H9 (cell line): ENCODE data around the gene GNAS. TPM values are rescaled to one million over a fixed set of nuclear protein-coding genes. Genes with fewer than 3 reads are reported as not detected.
A peak's percentile ranks its signal among the peaks of the same experiment; 100 is the strongest.

Experiments
- DNase-seq: peaks from one replicate; pipeline ENCODE4 v3.0.0-alpha.2; 2017
- H2AFZ ChIP-seq: one replicate; pipeline ENCODE4 v1.6.1; 2013; ENCODE audit warnings: mild to moderate bottlenecking, low read length, control low read depth, moderate library complexity
- H2AK5ac ChIP-seq: 2 replicates; pipeline ENCODE4 v1.6.1; 2013; ENCODE audit warnings: low read length, control low read depth, mixed read lengths; ENCODE audit not compliant: insufficient read length
- H2BK120ac ChIP-seq: one replicate; pipeline ENCODE4 v1.6.1; 2013; ENCODE audit warnings: low read depth, mild to moderate bottlenecking, low read length, control low read depth, inconsistent platforms; ENCODE audit not compliant: poor library complexity, severe bottlenecking
- H2BK12ac ChIP-seq: 2 replicates; pipeline ENCODE4 v1.6.1; 2013; ENCODE audit warnings: low read length, control low read depth, mixed read lengths, low read depth; ENCODE audit not compliant: insufficient read length
- H2BK15ac ChIP-seq: 2 replicates; pipeline ENCODE4 v1.6.1; 2013; ENCODE audit warnings: low read depth, low read length, control low read depth
- H2BK20ac ChIP-seq: one replicate; pipeline ENCODE4 v1.6.1; 2013; ENCODE audit warnings: low read depth, mild to moderate bottlenecking, low read length, control low read depth, inconsistent platforms; ENCODE audit not compliant: poor library complexity, severe bottlenecking
- H2BK5ac ChIP-seq: 2 replicates; pipeline ENCODE4 v1.6.1; 2013; ENCODE audit warnings: low read length, control low read depth, mixed read lengths; ENCODE audit not compliant: insufficient read length
- H3K14ac ChIP-seq: 2 replicates; pipeline ENCODE4 v1.6.1; 2013; ENCODE audit warnings: low read length, control low read depth; ENCODE audit not compliant: insufficient read depth
- H3K18ac ChIP-seq: 2 replicates; pipeline ENCODE4 v1.6.1; 2013; ENCODE audit warnings: low read depth, mild to moderate bottlenecking, mixed read lengths, low read length, control low read depth; ENCODE audit not compliant: insufficient read length
- H3K23ac ChIP-seq: 2 replicates; pipeline ENCODE4 v1.6.1; 2013; ENCODE audit warnings: low read length, control low read depth, mixed read lengths, low read depth; ENCODE audit not compliant: insufficient read length
- H3K23me2 ChIP-seq: 2 replicates; pipeline ENCODE4 v1.6.1; 2013; ENCODE audit warnings: low read depth, mild to moderate bottlenecking, mixed read lengths, low read length, control low read depth; ENCODE audit not compliant: insufficient read length, poor library complexity, severe bottlenecking
- H3K27ac ChIP-seq: 2 replicates; pipeline ENCODE4 v1.5.1; 2013; ENCODE audit warnings: low read length, control low read depth, mixed read lengths, low read depth; ENCODE audit not compliant: insufficient read length
- H3K27me3 ChIP-seq: 2 replicates; pipeline ENCODE4 v1.6.1; 2013; ENCODE audit warnings: low read length, control low read depth, inconsistent platforms; ENCODE audit not compliant: insufficient read depth
- H3K4ac ChIP-seq: 2 replicates; pipeline ENCODE4 v1.6.1; 2013; ENCODE audit warnings: low read depth, mild to moderate bottlenecking, control low read depth, inconsistent platforms, low read length, moderate library complexity
- H3K4me1 ChIP-seq: 2 replicates; pipeline ENCODE4 v1.6.1; 2013; ENCODE audit warnings: low read length, control low read depth, inconsistent platforms; ENCODE audit not compliant: insufficient read depth
- H3K4me2 ChIP-seq: 2 replicates; pipeline ENCODE4 v1.6.1; 2013; ENCODE audit warnings: low read length, control low read depth, mixed read lengths; ENCODE audit not compliant: insufficient read length, insufficient read depth
- H3K56ac ChIP-seq: 2 replicates; pipeline ENCODE4 v1.6.1; 2013; ENCODE audit warnings: low read depth, mild to moderate bottlenecking, mixed read lengths, low read length, control low read depth; ENCODE audit not compliant: insufficient read length
- H3K79me1 ChIP-seq: 2 replicates; pipeline ENCODE4 v1.6.1; 2013; ENCODE audit warnings: low read depth, mild to moderate bottlenecking, moderate library complexity, low read length, control low read depth, inconsistent platforms; ENCODE audit not compliant: insufficient read depth, poor library complexity, severe bottlenecking
- H3K79me2 ChIP-seq: 2 replicates; pipeline ENCODE4 v1.6.1; 2013; ENCODE audit warnings: low read length, control low read depth, inconsistent platforms; ENCODE audit not compliant: insufficient read depth
- H3K9ac ChIP-seq: 2 replicates; pipeline ENCODE4 v1.6.1; 2013; ENCODE audit warnings: low read length, control low read depth, mixed read lengths; ENCODE audit not compliant: insufficient read length; ENCODE audit errors: extremely low read depth
- H3K9me3 ChIP-seq: one replicate; pipeline ENCODE4 v1.6.1; 2013; ENCODE audit warnings: low read depth, low read length, inconsistent platforms; ENCODE audit not compliant: control insufficient read depth
- H3T11ph ChIP-seq: one replicate; pipeline ENCODE4 v1.6.1; 2013; ENCODE audit warnings: mild to moderate bottlenecking, low read length, control low read depth, inconsistent platforms
- H4K20me1 ChIP-seq: one replicate; pipeline ENCODE4 v1.6.1; 2013; ENCODE audit not compliant: control insufficient read depth, insufficient read length, insufficient read depth
- H4K5ac ChIP-seq: 2 replicates; pipeline ENCODE4 v1.6.1; 2013; ENCODE audit warnings: low read depth, mild to moderate bottlenecking, mixed read lengths, low read length, control low read depth; ENCODE audit not compliant: insufficient read length
- H4K8ac ChIP-seq: replicated peaks from 2 replicates; pipeline ENCODE4 v1.6.1; 2013; ENCODE audit warnings: low read length, control low read depth, mixed read lengths, low read depth; ENCODE audit not compliant: insufficient read length
- H4K91ac ChIP-seq: 2 replicates; pipeline ENCODE4 v1.6.1; 2013; ENCODE audit warnings: low read depth, mild to moderate bottlenecking, moderate library complexity, mixed read lengths, low read length, control low read depth; ENCODE audit not compliant: insufficient read length
- H3K27ac Mint-ChIP-seq, 3 experiments: 2 replicates in 2 of 3; 3 replicates in 1 of 3; pipeline ENCODE4 v1.8.0; 2020 to 2021; ENCODE audit warnings: mixed read lengths in 3 of 3, mild to moderate bottlenecking in 1 of 3, moderate library complexity in 1 of 3
- H3K27me3 Mint-ChIP-seq: 2 replicates; pipeline ENCODE4 v1.8.0; 2021; ENCODE audit warnings: low read depth, mild to moderate bottlenecking, moderate library complexity, mixed read lengths
- H3K36me3 Mint-ChIP-seq, 3 experiments: 2 replicates in 2 of 3; 3 replicates in 1 of 3; pipeline ENCODE4 v1.8.0; 2020 to 2021; ENCODE audit warnings: low read depth in 3 of 3, mixed read lengths in 3 of 3; ENCODE audit not compliant: insufficient read depth in 1 of 3
- H3K4me1 Mint-ChIP-seq, 2 experiments: 2 replicates each; pipeline ENCODE4 v1.8.0; 2020; ENCODE audit warnings: mixed read lengths in 2 of 2
- H3K4me3 Mint-ChIP-seq, 2 experiments: 2 replicates in 1 of 2; 3 replicates in 1 of 2; pipeline ENCODE4 v1.8.0; 2020 to 2021; ENCODE audit warnings: mild to moderate bottlenecking in 2 of 2, mixed read lengths in 2 of 2, moderate library complexity in 1 of 2
- H3K9me3 Mint-ChIP-seq, 2 experiments: 2 replicates in 1 of 2; 3 replicates in 1 of 2; pipeline ENCODE4 v1.8.0; 2020; ENCODE audit warnings: mild to moderate bottlenecking in 2 of 2, mixed read lengths in 2 of 2, moderate library complexity in 1 of 2
- CTCF ChIP-seq: fragments of 200-600 bp; sonication (generic); conservative IDR thresholded peaks from 3 replicates; pipeline ENCODE4 v1.8.0; 2021; ENCODE audit warnings: antibody characterized with exemption, mild to moderate bottlenecking
- WGBS: extraction: QIAGEN DNeasy Blood & Tissue Kit; methylation state at CpG from one replicate; pipeline ENCODE4 v1.1.7; 2013; ENCODE audit warnings: missing lambda C conversion rate, low lambda C conversion rate, mixed read lengths; ENCODE audit not compliant: insufficient read length; ENCODE audit errors: extremely low coverage; 5-methylcytosine and 5-hydroxymethylcytosine counted together
- total RNA-seq: library from RNA; stranded (reverse); gene quantifications from 2 replicates; pipeline ENCODE4 v1.2.1, GENCODE V29; 2021

The GNAS gene
- total RNA-seq, 1 experiment from 2014 or later = 920 TPM

- Mint-ChIP-seq H3K27ac (0 out of 7 replicates have a peak overlapping the region, but pooled peaks of 1 of the 3 experiments have one; percentile 16), H3K4me3 (no peak overlapping the region), H3K4me1 (peaks cover 3 to 7% of the 10 kb centered on the region in 2 experiments; a peak in 2 of 4 replicates), H3K9me3 (peaks cover 0 to 10% of the 10 kb centered on the region in 2 experiments; a peak in 3 of 5 replicates), H3K36me3 (peaks cover 41 to 51% (median 49%) of the 10 kb centered on the region in 3 experiments), H3K27me3 (peaks cover 4% of the 10 kb centered on the region)
- H3K9ac ChIP-seq = no peak overlapping the region
- no peaks in the 10 kb centered on the region for H3K27me3 ChIP-seq
- H2AFZ ChIP-seq = no peak overlapping the region
- no peak overlapping the region for H3K27ac ChIP-seq
- H2BK20ac ChIP-seq = no peak overlapping the region
- DNase-seq = no peak
- no peak overlapping the region for H3K56ac ChIP-seq
- H3K4me1 ChIP-seq = no peaks in the 10 kb centered on the region
- H3K14ac ChIP-seq = no peak overlapping the region
- H2BK15ac ChIP-seq = no peak overlapping the region
- H2BK120ac ChIP-seq = no peak overlapping the region
- no peak overlapping the region for H3K23ac ChIP-seq
- H4K91ac ChIP-seq = no peak overlapping the region
- no peaks in the 10 kb centered on the region for H3K9me3 ChIP-seq
- no peak overlapping the region for H2BK12ac ChIP-seq
- TF ChIP-seq CTCF = no peak
- no peaks in the 10 kb centered on the region for H4K20me1 ChIP-seq
- H3K4ac ChIP-seq = no peak overlapping the region
- no peaks in the 10 kb centered on the region for H3K79me2 ChIP-seq
- no peak overlapping the region for H3K18ac ChIP-seq
- H2AK5ac ChIP-seq = no peak overlapping the region
- H3K79me1 ChIP-seq = no peaks in the 10 kb centered on the region
- no peak overlapping the region for H3T11ph ChIP-seq
- no peak overlapping the region for H2BK5ac ChIP-seq
- no peak overlapping the region for H4K5ac ChIP-seq
- WGBS = no CpG with 5 or more reads among the region's 8 CpGs
- no peak overlapping the region for H3K4me2 ChIP-seq
- H3K23me2 ChIP-seq = no peaks in the 10 kb centered on the region
- H4K8ac ChIP-seq = no peak overlapping the region
These were observed 33.8 kb upstream of the GNAS start for GRCh38 chr20:58818586-58819285.
